Measurements from ENCODE around the gene DMBX1.

The DMBX1 gene

GRCh38 chr1:46484783-46485490, 4.7 kb upstream of the DMBX1 start:
- no peak overlapping the region for H2AFZ ChIP-seq (ENCODE audit: low read depth, low read length)
- H3K27me3 ChIP-seq (ENCODE audit: insufficient read depth, low read length, poor library complexity): peaks cover 11% of the 10 kb centered on the region
- H3K36me3 ChIP-seq (ENCODE audit: insufficient read depth, low read length): no peaks in the 10 kb centered on the region
- H3K79me2 ChIP-seq (ENCODE audit: insufficient read depth, low read length): no peaks in the 10 kb centered on the region
- no peaks in the 10 kb centered on the region for H3K4me1 ChIP-seq (ENCODE audit: insufficient read depth, low read length)
- no peaks in the 10 kb centered on the region for H3K9me3 ChIP-seq (ENCODE audit: insufficient read depth, low read length, severe bottlenecking)
- no peak for DNase-seq
- no peak overlapping the region for H3K9ac ChIP-seq (ENCODE audit: low read depth, low read length)
- no peaks in the 10 kb centered on the region for H4K20me1 ChIP-seq (ENCODE audit: insufficient read depth, low read length)
- no peak for TF ChIP-seq EZH2 (IDR thresholded peaks at IDR 0.05; ENCODE audit: borderline replicate concordance, low read depth, low read length, severe bottlenecking)
- no peak for TF ChIP-seq CTCF (IDR thresholded peaks at IDR 0.05; ENCODE audit: borderline replicate concordance, extremely low read depth, low read length, poor library complexity, severe bottlenecking)
- no peak overlapping the region for H3K4me2 ChIP-seq (ENCODE audit: insufficient read depth, low read length)
- H3K4me3 ChIP-seq (ENCODE audit: low read depth in 1 of 2, low read length in 2 of 2): no peak overlapping the region
- no peak overlapping the region for H3K27ac ChIP-seq (ENCODE audit: low read length)
- ATAC-seq (ENCODE audit: insufficient read depth, low read depth): no peak

GRCh38 chr1:46485564-46486431, 3.8 kb upstream of the DMBX1 start:
- TF ChIP-seq EZH2 (IDR thresholded peaks at IDR 0.05; ENCODE audit: borderline replicate concordance, low read depth, low read length, severe bottlenecking) (no peak), CTCF (IDR thresholded peaks at IDR 0.05; ENCODE audit: borderline replicate concordance, extremely low read depth, low read length, poor library complexity, severe bottlenecking) (no peak)
- no peak for DNase-seq
- no peaks in the 10 kb centered on the region for H3K4me1 ChIP-seq (ENCODE audit: insufficient read depth, low read length)
- H3K79me2 ChIP-seq (ENCODE audit: insufficient read depth, low read length): no peaks in the 10 kb centered on the region
- no peak overlapping the region for H3K4me2 ChIP-seq (ENCODE audit: insufficient read depth, low read length)
- no peaks in the 10 kb centered on the region for H4K20me1 ChIP-seq (ENCODE audit: insufficient read depth, low read length)
- no peaks in the 10 kb centered on the region for H3K9me3 ChIP-seq (ENCODE audit: insufficient read depth, low read length, severe bottlenecking)
- H2AFZ ChIP-seq (ENCODE audit: low read depth, low read length): no peak overlapping the region
- H3K9ac ChIP-seq (ENCODE audit: low read depth, low read length): no peak overlapping the region
- H3K27ac ChIP-seq (ENCODE audit: low read length): no peak overlapping the region
- peaks cover 11% of the 10 kb centered on the region for H3K27me3 ChIP-seq (ENCODE audit: insufficient read depth, low read length, poor library complexity)
- H3K4me3 ChIP-seq (ENCODE audit: low read depth in 1 of 2, low read length in 2 of 2): no peak overlapping the region
- H3K36me3 ChIP-seq (ENCODE audit: insufficient read depth, low read length): no peaks in the 10 kb centered on the region
- ATAC-seq (ENCODE audit: insufficient read depth, low read depth): no peak

GRCh38 chr1:46486432-46487015, 3.1 kb upstream of the DMBX1 start:
- DNase-seq: no peak
- H3K9me3 ChIP-seq (ENCODE audit: insufficient read depth, low read length, severe bottlenecking): no peaks in the 10 kb centered on the region
- no peak overlapping the region for H3K9ac ChIP-seq (ENCODE audit: low read depth, low read length)
- no peaks in the 10 kb centered on the region for H3K4me1 ChIP-seq (ENCODE audit: insufficient read depth, low read length)
- no peaks in the 10 kb centered on the region for H3K36me3 ChIP-seq (ENCODE audit: insufficient read depth, low read length)
- TF ChIP-seq EZH2 (IDR thresholded peaks at IDR 0.05; ENCODE audit: borderline replicate concordance, low read depth, low read length, severe bottlenecking) (no peak), CTCF (IDR thresholded peaks at IDR 0.05; ENCODE audit: borderline replicate concordance, extremely low read depth, low read length, poor library complexity, severe bottlenecking) (no peak)
- no peaks in the 10 kb centered on the region for H4K20me1 ChIP-seq (ENCODE audit: insufficient read depth, low read length)
- no peak overlapping the region for H2AFZ ChIP-seq (ENCODE audit: low read depth, low read length)
- H3K79me2 ChIP-seq (ENCODE audit: insufficient read depth, low read length): no peaks in the 10 kb centered on the region
- no peak overlapping the region for H3K4me2 ChIP-seq (ENCODE audit: insufficient read depth, low read length)
- peaks cover 12% of the 10 kb centered on the region for H3K27me3 ChIP-seq (ENCODE audit: insufficient read depth, low read length, poor library complexity)
- no peak for ATAC-seq (ENCODE audit: insufficient read depth, low read depth)
- H3K4me3 ChIP-seq (ENCODE audit: low read depth in 1 of 2, low read length in 2 of 2): no peak overlapping the region
- no peak overlapping the region for H3K27ac ChIP-seq (ENCODE audit: low read length)
